GM19023 (cell line): Measurements from ENCODE around the gene TCEAL8.
A peak's percentile ranks its signal among the peaks of the same experiment; 100 is the strongest.
"Not testable (repeated sequence)": the region's sequence is repeated elsewhere in the genome, so short reads cannot be mapped to it uniquely, and the experiment has no call there.

ENCODE experiments used
- ATAC-seq: cut with Tn5 transposase; IDR thresholded peaks from one replicate; pipeline ENCODE4 v1.9.1; 2021; ENCODE audit warnings: mild to moderate bottlenecking, moderate library complexity; ENCODE audit not compliant: unreplicated experiment

TCEAL8 gene

GRCh38 chrX:103254921-103255493 is at the start of gene TCEAL8:
TCEAL8 (minus strand) TSS chrX:103255155; CDS start chrX:103253979, 1,176 bp downstream.
- ATAC-seq = peak; percentile 95

GRCh38 chrX:103304705-103305104 is 49.8 kb upstream of the TCEAL8 start:
- ATAC-seq = no peak

- no peak for ATAC-seq
Measured at GRCh38 chrX:103293118-103293517, 38.2 kb upstream of the TCEAL8 start.

- no peak for ATAC-seq
Measured at GRCh38 chrX:103279624-103280023, 24.7 kb upstream of the TCEAL8 start.

GRCh38 chrX:103276581-103277002 is 21.6 kb upstream of the TCEAL8 start, which contains the start of gene TCEAL5:
TCEAL5 (minus strand) TSS chrX:103276750; CDS start chrX:103274563, 2,187 bp downstream.
- ATAC-seq = no peak

- ATAC-seq = no peak
Measured at GRCh38 chrX:103275947-103276567, 21.1 kb upstream of the TCEAL8 start.

GRCh38 chrX:103274284-103274683 is 19.3 kb upstream of the TCEAL8 start:
- no peak for ATAC-seq

- ATAC-seq = no peak
Measured at GRCh38 chrX:103258275-103258674, 3.3 kb upstream of the TCEAL8 start.

GRCh38 chrX:103256651-103257050 is 1.7 kb upstream of the TCEAL8 start:
- ATAC-seq = no peak

- ATAC-seq = peak; percentile 60
Measured at GRCh38 chrX:103254171-103254824, 657 bp downstream of the TCEAL8 start.

- ATAC-seq = no peak
Measured at GRCh38 chrX:103253608-103254007, 1.3 kb downstream of the TCEAL8 start.

- ATAC-seq = no peak
Measured at GRCh38 chrX:103250977-103251376, 4.0 kb downstream of the TCEAL8 start.

GRCh38 chrX:103249805-103250204 is 5.2 kb downstream of the TCEAL8 start:
- ATAC-seq = no peak

GRCh38 chrX:103248553-103248952 is 6.4 kb downstream of the TCEAL8 start:
- no peak for ATAC-seq

- no peak for ATAC-seq
Measured at GRCh38 chrX:103240155-103240554, 14.8 kb downstream of the TCEAL8 start.

GRCh38 chrX:103236296-103236695 is 18.7 kb downstream of the TCEAL8 start:
- no peak for ATAC-seq

GRCh38 chrX:103235608-103236007 is 19.3 kb downstream of the TCEAL8 start:
- not testable (repeated sequence) for ATAC-seq

- no peak for ATAC-seq
Measured at GRCh38 chrX:103234869-103235268, 20.1 kb downstream of the TCEAL8 start.

- ATAC-seq = no peak
Measured at GRCh38 chrX:103233263-103233662, 21.7 kb downstream of the TCEAL8 start.

GRCh38 chrX:103225918-103226317 is 29.0 kb downstream of the TCEAL8 start:
- not testable (repeated sequence) for ATAC-seq

- no peak for ATAC-seq
Measured at GRCh38 chrX:103220511-103221323, 34.2 kb downstream of the TCEAL8 start.
